Neural progenitor cell (in vitro differentiated cells): ENCODE data around the gene GNB5. TPM values are rescaled to one million over a fixed set of nuclear protein-coding genes. Genes with fewer than 3 reads are reported as not detected.

ENCODE experiments used
- DNase-seq: peaks from one replicate; pipeline ENCODE4 v3.0.0-alpha.2; 2016; ENCODE audit warnings: low spot score
- H2AFZ ChIP-seq: fragments of 200-600 bp; sonication (generic); replicated peaks from 2 replicates; pipeline ENCODE4 v1.6.1; 2016; ENCODE audit warnings: antibody characterized with exemption
- H3F3A ChIP-seq: fragments of 200-600 bp; sonication (generic); 2 replicates; pipeline ENCODE4 v1.6.1; 2016; ENCODE audit warnings: antibody characterized with exemption, low read depth
- H3K27ac ChIP-seq: fragments of 200-600 bp; sonication (generic); 2 replicates; pipeline ENCODE4 v1.5.1; 2016; ENCODE audit warnings: mild to moderate bottlenecking
- H3K27me3 ChIP-seq: fragments of 200-600 bp; sonication (generic); 2 replicates; pipeline ENCODE4 v1.6.1; 2016; ENCODE audit warnings: mild to moderate bottlenecking, moderate library complexity
- H3K36me3 ChIP-seq: fragments of 200-600 bp; sonication (generic); 2 replicates; pipeline ENCODE4 v1.5.1; 2016
- H3K4me1 ChIP-seq: fragments of 200-600 bp; sonication (generic); 2 replicates; pipeline ENCODE4 v1.6.1; 2016; ENCODE audit warnings: mixed run types
- H3K4me2 ChIP-seq: fragments of 200-600 bp; sonication (generic); 2 replicates; pipeline ENCODE4 v1.6.1; 2016
- H3K4me3 ChIP-seq: fragments of 200-600 bp; sonication (generic); 2 replicates; pipeline ENCODE4 v1.5.1; 2016
- H3K79me2 ChIP-seq: fragments of 200-600 bp; sonication (generic); 2 replicates; pipeline ENCODE4 v1.6.1; 2016; ENCODE audit warnings: low read depth
- H3K9ac ChIP-seq: fragments of 200-600 bp; sonication (generic); 2 replicates; pipeline ENCODE4 v1.6.1; 2016
- H3K9me3 ChIP-seq: fragments of 200-600 bp; sonication (generic); 2 replicates; pipeline ENCODE4 v1.5.1; 2016; ENCODE audit warnings: low read depth
- H4K20me1 ChIP-seq: fragments of 200-600 bp; sonication (generic); 2 replicates; pipeline ENCODE4 v1.6.1; 2016; ENCODE audit warnings: low read depth
- H3K27ac Mint-ChIP-seq: 3 replicates; pipeline ENCODE4 v1.8.0; 2021; ENCODE audit warnings: mixed read lengths
- H3K27me3 Mint-ChIP-seq: 2 replicates; pipeline ENCODE4 v1.8.0; 2022; ENCODE audit warnings: low read depth, mild to moderate bottlenecking, inconsistent platforms, moderate library complexity, mixed read lengths; ENCODE audit not compliant: insufficient read depth
- H3K36me3 Mint-ChIP-seq: 3 replicates; pipeline ENCODE4 v1.8.0; 2021; ENCODE audit warnings: mixed read lengths
- H3K4me1 Mint-ChIP-seq: 3 replicates; pipeline ENCODE4 v1.8.0; 2021; ENCODE audit warnings: mixed read lengths
- H3K4me3 Mint-ChIP-seq: 3 replicates; pipeline ENCODE4 v1.8.0; 2021; ENCODE audit warnings: mild to moderate bottlenecking, moderate library complexity, mixed read lengths
- H3K9me3 Mint-ChIP-seq: 3 replicates; pipeline ENCODE4 v1.8.0; 2020; ENCODE audit warnings: mixed read lengths
- CTCF ChIP-seq: fragments of 200-600 bp; sonication (generic); IDR thresholded peaks from 2 replicates; pipeline ENCODE4 v1.5.1; 2017; ENCODE audit warnings: antibody characterized with exemption, mild to moderate bottlenecking
- EZH2 ChIP-seq: fragments of 200-600 bp; sonication (generic); IDR thresholded peaks from 2 replicates; pipeline ENCODE4 v1.6.1; 2017; ENCODE audit warnings: antibody characterized with exemption, mild to moderate bottlenecking, moderate library complexity
- EZH2phosphoT487 ChIP-seq: fragments of 200-600 bp; sonication (generic); IDR thresholded peaks from 2 replicates; pipeline ENCODE4 v1.6.1; 2017; ENCODE audit warnings: antibody characterized with exemption
- total RNA-seq: library from RNA; depleted of rRNA; stranded (reverse); fragments of >200 nt; gene quantifications from 2 replicates; pipeline ENCODE4 v1.2.3, GENCODE V29; 2015; ENCODE audit warnings: low replicate concordance

The GNB5 gene
- total RNA-seq, 1 donor from 2014 or later, result 36.0 TPM

GRCh38 chr15:52148403-52148802 lies 42.8 kb downstream of the GNB5 start:
- H3K9me3 Mint-ChIP-seq, result no peaks in the 10 kb centered on the region
- Histone ChIP-seq H2AFZ (no peak overlapping the region), H3K27ac (no peak overlapping the region), H3K4me1 (no peaks in the 10 kb centered on the region), H3K9ac (no peak overlapping the region), H3K27me3 (no peaks in the 10 kb centered on the region), H3K79me2 (no peaks in the 10 kb centered on the region), H3F3A (no peaks in the 10 kb centered on the region), H4K20me1 (no peaks in the 10 kb centered on the region), H3K4me2 (no peak overlapping the region), H3K4me3 (no peak overlapping the region), H3K36me3 (no peaks in the 10 kb centered on the region), H3K9me3 (no peaks in the 10 kb centered on the region)
- peaks cover 4% of the 10 kb centered on the region for H3K27me3 Mint-ChIP-seq
- no peak overlapping the region for H3K27ac Mint-ChIP-seq
- no peak overlapping the region for H3K4me3 Mint-ChIP-seq
- DNase-seq, result no peak
- H3K36me3 Mint-ChIP-seq, result peaks cover 14% of the 10 kb centered on the region
- TF ChIP-seq EZH2phosphoT487, result no peak
- TF ChIP-seq CTCF, result no peak
- TF ChIP-seq EZH2, result no peak
- no peaks in the 10 kb centered on the region for H3K4me1 Mint-ChIP-seq

- H3K9ac ChIP-seq, result no peak overlapping the region
- no peaks in the 10 kb centered on the region for H3K9me3 Mint-ChIP-seq
- no peak overlapping the region for H3K4me2 ChIP-seq
- no peaks in the 10 kb centered on the region for H3K9me3 ChIP-seq
- no peak overlapping the region for H3K27ac Mint-ChIP-seq
- no peaks in the 10 kb centered on the region for H3F3A ChIP-seq
- no peak overlapping the region for H3K4me3 ChIP-seq
- no peak for DNase-seq
- no peaks in the 10 kb centered on the region for H3K27me3 ChIP-seq
- no peaks in the 10 kb centered on the region for H3K4me1 ChIP-seq
- H3K4me1 Mint-ChIP-seq, result no peaks in the 10 kb centered on the region
- no peaks in the 10 kb centered on the region for H4K20me1 ChIP-seq
- peaks cover 4% of the 10 kb centered on the region for H3K27me3 Mint-ChIP-seq
- no peak for TF ChIP-seq EZH2
- no peak for TF ChIP-seq EZH2phosphoT487
- no peak for TF ChIP-seq CTCF
- no peaks in the 10 kb centered on the region for H3K79me2 ChIP-seq
- no peak overlapping the region for H3K27ac ChIP-seq
- no peak overlapping the region for H2AFZ ChIP-seq
- H3K4me3 Mint-ChIP-seq, result no peak overlapping the region
- peaks cover 14% of the 10 kb centered on the region for H3K36me3 Mint-ChIP-seq
- no peaks in the 10 kb centered on the region for H3K36me3 ChIP-seq
Measured at GRCh38 chr15:52146776-52147175, 44.4 kb downstream of the GNB5 start.

- no peak overlapping the region for H3K27ac Mint-ChIP-seq
- no peaks in the 10 kb centered on the region for H3K27me3 ChIP-seq
- peaks cover 4% of the 10 kb centered on the region for H3K27me3 Mint-ChIP-seq
- no peak overlapping the region for H3K4me3 ChIP-seq
- H3K4me3 Mint-ChIP-seq, result no peak overlapping the region
- H3K4me1 ChIP-seq, result no peaks in the 10 kb centered on the region
- no peak overlapping the region for H3K4me2 ChIP-seq
- no peak overlapping the region for H3K9ac ChIP-seq
- H3K36me3 Mint-ChIP-seq, result peaks cover 14% of the 10 kb centered on the region
- no peaks in the 10 kb centered on the region for H3K9me3 Mint-ChIP-seq
- no peak overlapping the region for H2AFZ ChIP-seq
- H4K20me1 ChIP-seq, result no peaks in the 10 kb centered on the region
- H3K79me2 ChIP-seq, result no peaks in the 10 kb centered on the region
- H3K9me3 ChIP-seq, result no peaks in the 10 kb centered on the region
- no peak for TF ChIP-seq CTCF
- no peak overlapping the region for H3K27ac ChIP-seq
- no peaks in the 10 kb centered on the region for H3K36me3 ChIP-seq
- H3K4me1 Mint-ChIP-seq, result peaks cover 3% of the 10 kb centered on the region
- no peaks in the 10 kb centered on the region for H3F3A ChIP-seq
- no peak for DNase-seq
Measured at GRCh38 chr15:52146261-52146660, 44.9 kb downstream of the GNB5 start.
